K562 (cell line): ENCODE results near the gene VAMP4. TPM values are rescaled to one million over a fixed set of nuclear protein-coding genes. Genes with fewer than 3 reads are reported as not detected.
A peak's percentile ranks its signal among the peaks of the same experiment; 100 is the strongest.

ENCODE experiments used
- GABPB2 ChIP-seq: fragments of 250-450 bp; sonication (Bioruptor Pico); conservative IDR thresholded peaks from 2 replicates; pipeline ENCODE4 v1.5.1; 2021; ENCODE audit warnings: mild to moderate bottlenecking
- NEUROD1 ChIP-seq: fragments of 150-350 bp; IDR thresholded peaks from 2 replicates; pipeline ENCODE4 v1.6.1; 2014; ENCODE audit warnings: borderline replicate concordance, low read length, low read depth; ENCODE audit not compliant: partially characterized antibody
- PPARD ChIP-seq: fragments of 250-450 bp; sonication (Bioruptor Pico); IDR thresholded peaks from 2 replicates; pipeline ENCODE4 v1.8.0; 2022; ENCODE audit warnings: inconsistent platforms, mild to moderate bottlenecking, moderate library complexity
- RBBP5 ChIP-seq: fragments of 200-600 bp; sonication (generic); IDR thresholded peaks from 2 replicates; pipeline ENCODE4 v1.6.1; 2012; ENCODE audit warnings: borderline replicate concordance, mild to moderate bottlenecking, low read length, control low read depth, inconsistent platforms; ENCODE audit not compliant: insufficient read depth, poor library complexity, severe bottlenecking
- ZNF12 ChIP-seq: sonication (generic); formaldehyde crosslinking; IDR thresholded peaks from 2 replicates; pipeline ENCODE4 v1.4.0; 2020; ENCODE audit warnings: mild to moderate bottlenecking, missing genetic modification reagents
- polyA plus RNA-seq, 8 experiments: library from polyadenylated mRNA; depleted of rRNA in 4 of 8; stranded (reverse) in 5 of 8; unstranded in 3 of 8; fragments of >200 nt; fragmentation: Nextera tagmentation in 2 of 8; fragmentation: Illumina TruSeq in 1 of 8; extraction: Ambion mirVana in 2 of 8; extraction: Trizol in 1 of 8; gene quantifications; 2 replicates each; pipeline versions ENCODE4 v1.2.1 to v1.2.3, GENCODE V29; 2011 to 2014; ENCODE audit warnings: inconsistent platforms in 1 of 8, missing spikeins in 1 of 8
- total RNA-seq, 7 experiments: library from RNA; depleted of rRNA in 6 of 7; stranded (reverse); fragments of >200 nt in 6 of 7; fragmentation: Illumina TruSeq in 2 of 7; extraction: Trizol in 2 of 7; gene quantifications; 2 replicates each; pipeline versions ENCODE4 v1.2.1 to v1.2.3, GENCODE V29; 2011 to 2021; ENCODE audit warnings: low replicate concordance in 1 of 7
- TF ChIP-seq, protein P1 (sequence below): sonication (generic); formaldehyde crosslinking; IDR thresholded peaks from 2 replicates; pipeline ENCODE4 v1.8.1; 2023; ENCODE audit warnings: mild to moderate bottlenecking, missing genetic modification reagents
- TF ChIP-seq, protein P2 (sequence below): sonication (generic); IDR thresholded peaks from 2 replicates; pipeline ENCODE4 v1.6.1; 2016
- TF ChIP-seq, protein P3 (sequence below): sonication (generic); formaldehyde crosslinking; IDR thresholded peaks from 2 replicates; pipeline ENCODE4 v1.8.0; 2022; ENCODE audit warnings: mild to moderate bottlenecking, missing genetic modification reagents
- TF ChIP-seq, protein P4 (sequence below), 2 experiments: fragments of 450-650 bp; formaldehyde crosslinking in 1 of 2; IDR thresholded peaks; 2 replicates each; pipeline versions ENCODE4 v1.4.0 to v1.6.1; 2014 to 2020; ENCODE audit warnings: mild to moderate bottlenecking in 2 of 2, borderline replicate concordance in 1 of 2, low read depth in 1 of 2

Gene VAMP4
- total and polyA plus RNA-seq, 9 of the 15 experiments (the other 6 are each of a cell fraction or from before 2014, with no cell fraction given), result 3.3 to 21.4 (median 11.9) TPM

DNA sequence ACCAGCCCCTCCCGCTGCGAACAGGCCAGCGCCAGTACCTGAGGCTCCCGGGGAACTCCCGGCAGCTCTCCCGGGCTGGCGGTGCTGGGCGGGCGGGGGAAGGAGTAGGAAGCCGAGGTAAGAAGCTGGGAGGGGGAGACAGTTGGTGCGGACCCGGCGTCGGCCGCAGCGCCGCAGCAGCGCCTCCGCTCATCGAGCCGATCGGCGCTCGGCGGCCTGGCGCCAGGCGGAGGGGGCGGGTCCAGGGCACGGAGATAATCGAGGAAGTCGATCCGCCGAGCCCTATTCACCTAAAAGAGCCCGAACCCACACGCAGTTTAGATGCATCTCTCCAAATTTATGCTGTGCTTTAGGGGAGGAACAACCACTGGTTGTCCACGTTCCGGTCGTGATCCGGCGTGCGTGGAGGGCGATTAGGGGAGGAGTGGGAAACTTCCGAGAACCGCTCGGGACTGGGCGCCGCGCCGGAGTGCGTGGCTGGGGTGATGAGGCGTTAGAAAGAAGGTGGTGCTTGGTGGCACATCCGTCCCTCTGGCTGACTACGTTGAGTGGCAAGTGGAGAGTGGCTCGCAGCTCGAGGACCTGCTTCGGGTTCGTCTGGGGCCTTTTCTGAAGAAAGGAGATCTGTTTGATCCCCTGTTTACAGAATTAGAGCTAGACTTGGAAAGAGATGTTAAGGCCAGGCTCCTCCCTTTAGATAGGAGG lies at the start of gene VAMP4 (continued):
- TF ChIP-seq, protein P1, sequence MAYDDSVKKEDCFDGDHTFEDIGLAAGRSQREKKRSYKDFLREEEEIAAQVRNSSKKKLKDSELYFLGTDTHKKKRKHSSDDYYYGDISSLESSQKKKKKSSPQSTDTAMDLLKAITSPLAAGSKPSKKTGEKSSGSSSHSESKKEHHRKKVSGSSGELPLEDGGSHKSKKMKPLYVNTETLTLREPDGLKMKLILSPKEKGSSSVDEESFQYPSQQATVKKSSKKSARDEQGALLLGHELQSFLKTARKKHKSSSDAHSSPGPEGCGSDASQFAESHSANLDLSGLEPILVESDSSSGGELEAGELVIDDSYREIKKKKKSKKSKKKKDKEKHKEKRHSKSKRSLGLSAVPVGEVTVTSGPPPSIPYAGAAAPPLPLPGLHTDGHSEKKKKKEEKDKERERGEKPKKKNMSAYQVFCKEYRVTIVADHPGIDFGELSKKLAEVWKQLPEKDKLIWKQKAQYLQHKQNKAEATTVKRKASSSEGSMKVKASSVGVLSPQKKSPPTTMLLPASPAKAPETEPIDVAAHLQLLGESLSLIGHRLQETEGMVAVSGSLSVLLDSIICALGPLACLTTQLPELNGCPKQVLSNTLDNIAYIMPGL (CRISPR knock-in tag), result peak; percentile 87; the same call in 1 of the 2 replicates
- TF ChIP-seq, protein P2, sequence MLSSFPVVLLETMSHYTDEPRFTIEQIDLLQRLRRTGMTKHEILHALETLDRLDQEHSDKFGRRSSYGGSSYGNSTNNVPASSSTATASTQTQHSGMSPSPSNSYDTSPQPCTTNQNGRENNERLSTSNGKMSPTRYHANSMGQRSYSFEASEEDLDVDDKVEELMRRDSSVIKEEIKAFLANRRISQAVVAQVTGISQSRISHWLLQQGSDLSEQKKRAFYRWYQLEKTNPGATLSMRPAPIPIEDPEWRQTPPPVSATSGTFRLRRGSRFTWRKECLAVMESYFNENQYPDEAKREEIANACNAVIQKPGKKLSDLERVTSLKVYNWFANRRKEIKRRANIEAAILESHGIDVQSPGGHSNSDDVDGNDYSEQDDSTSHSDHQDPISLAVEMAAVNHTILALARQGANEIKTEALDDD, result 0 out of 2 replicates have a peak, but pooled peaks have one; percentile 30
- no peak for TF ChIP-seq GABPB2 (CRISPR knock-in tag)
- peak; percentile 97 for TF ChIP-seq RBBP5
- TF ChIP-seq, protein P3, sequence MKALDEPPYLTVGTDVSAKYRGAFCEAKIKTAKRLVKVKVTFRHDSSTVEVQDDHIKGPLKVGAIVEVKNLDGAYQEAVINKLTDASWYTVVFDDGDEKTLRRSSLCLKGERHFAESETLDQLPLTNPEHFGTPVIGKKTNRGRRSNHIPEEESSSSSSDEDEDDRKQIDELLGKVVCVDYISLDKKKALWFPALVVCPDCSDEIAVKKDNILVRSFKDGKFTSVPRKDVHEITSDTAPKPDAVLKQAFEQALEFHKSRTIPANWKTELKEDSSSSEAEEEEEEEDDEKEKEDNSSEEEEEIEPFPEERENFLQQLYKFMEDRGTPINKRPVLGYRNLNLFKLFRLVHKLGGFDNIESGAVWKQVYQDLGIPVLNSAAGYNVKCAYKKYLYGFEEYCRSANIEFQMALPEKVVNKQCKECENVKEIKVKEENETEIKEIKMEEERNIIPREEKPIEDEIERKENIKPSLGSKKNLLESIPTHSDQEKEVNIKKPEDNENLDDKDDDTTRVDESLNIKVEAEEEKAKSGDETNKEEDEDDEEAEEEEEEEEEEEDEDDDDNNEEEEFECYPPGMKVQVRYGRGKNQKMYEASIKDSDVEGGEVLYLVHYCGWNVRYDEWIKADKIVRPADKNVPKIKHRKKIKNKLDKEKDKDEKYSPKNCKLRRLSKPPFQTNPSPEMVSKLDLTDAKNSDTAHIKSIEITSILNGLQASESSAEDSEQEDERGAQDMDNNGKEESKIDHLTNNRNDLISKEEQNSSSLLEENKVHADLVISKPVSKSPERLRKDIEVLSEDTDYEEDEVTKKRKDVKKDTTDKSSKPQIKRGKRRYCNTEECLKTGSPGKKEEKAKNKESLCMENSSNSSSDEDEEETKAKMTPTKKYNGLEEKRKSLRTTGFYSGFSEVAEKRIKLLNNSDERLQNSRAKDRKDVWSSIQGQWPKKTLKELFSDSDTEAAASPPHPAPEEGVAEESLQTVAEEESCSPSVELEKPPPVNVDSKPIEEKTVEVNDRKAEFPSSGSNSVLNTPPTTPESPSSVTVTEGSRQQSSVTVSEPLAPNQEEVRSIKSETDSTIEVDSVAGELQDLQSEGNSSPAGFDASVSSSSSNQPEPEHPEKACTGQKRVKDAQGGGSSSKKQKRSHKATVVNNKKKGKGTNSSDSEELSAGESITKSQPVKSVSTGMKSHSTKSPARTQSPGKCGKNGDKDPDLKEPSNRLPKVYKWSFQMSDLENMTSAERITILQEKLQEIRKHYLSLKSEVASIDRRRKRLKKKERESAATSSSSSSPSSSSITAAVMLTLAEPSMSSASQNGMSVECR (CRISPR knock-in tag), result peak; percentile 75; the same call in 1 of the 2 replicates
- 0 out of 2 replicates have a peak, but pooled peaks have one; percentile 43 for TF ChIP-seq ZNF12 (CRISPR knock-in tag)
- TF ChIP-seq PPARD (CRISPR knock-in tag), result no peak
- TF ChIP-seq NEUROD1, result peak; percentile 70
- TF ChIP-seq, protein P4, sequence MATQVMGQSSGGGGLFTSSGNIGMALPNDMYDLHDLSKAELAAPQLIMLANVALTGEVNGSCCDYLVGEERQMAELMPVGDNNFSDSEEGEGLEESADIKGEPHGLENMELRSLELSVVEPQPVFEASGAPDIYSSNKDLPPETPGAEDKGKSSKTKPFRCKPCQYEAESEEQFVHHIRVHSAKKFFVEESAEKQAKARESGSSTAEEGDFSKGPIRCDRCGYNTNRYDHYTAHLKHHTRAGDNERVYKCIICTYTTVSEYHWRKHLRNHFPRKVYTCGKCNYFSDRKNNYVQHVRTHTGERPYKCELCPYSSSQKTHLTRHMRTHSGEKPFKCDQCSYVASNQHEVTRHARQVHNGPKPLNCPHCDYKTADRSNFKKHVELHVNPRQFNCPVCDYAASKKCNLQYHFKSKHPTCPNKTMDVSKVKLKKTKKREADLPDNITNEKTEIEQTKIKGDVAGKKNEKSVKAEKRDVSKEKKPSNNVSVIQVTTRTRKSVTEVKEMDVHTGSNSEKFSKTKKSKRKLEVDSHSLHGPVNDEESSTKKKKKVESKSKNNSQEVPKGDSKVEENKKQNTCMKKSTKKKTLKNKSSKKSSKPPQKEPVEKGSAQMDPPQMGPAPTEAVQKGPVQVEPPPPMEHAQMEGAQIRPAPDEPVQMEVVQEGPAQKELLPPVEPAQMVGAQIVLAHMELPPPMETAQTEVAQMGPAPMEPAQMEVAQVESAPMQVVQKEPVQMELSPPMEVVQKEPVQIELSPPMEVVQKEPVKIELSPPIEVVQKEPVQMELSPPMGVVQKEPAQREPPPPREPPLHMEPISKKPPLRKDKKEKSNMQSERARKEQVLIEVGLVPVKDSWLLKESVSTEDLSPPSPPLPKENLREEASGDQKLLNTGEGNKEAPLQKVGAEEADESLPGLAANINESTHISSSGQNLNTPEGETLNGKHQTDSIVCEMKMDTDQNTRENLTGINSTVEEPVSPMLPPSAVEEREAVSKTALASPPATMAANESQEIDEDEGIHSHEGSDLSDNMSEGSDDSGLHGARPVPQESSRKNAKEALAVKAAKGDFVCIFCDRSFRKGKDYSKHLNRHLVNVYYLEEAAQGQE (IDR thresholded peaks at IDR 0.05; ENCODE audit: borderline replicate concordance), result peak; percentile 99
- TF ChIP-seq, protein P4 (CRISPR knock-in tag; IDR thresholded peaks at IDR 0.05; ENCODE audit: low read depth), result no peak
